Jurkat, Clone E6-1 (cell line): ENCODE measurements around the gene DYRK1B. TPM values are rescaled to one million over a fixed set of nuclear protein-coding genes. Genes with fewer than 3 reads are reported as not detected.
A peak's percentile ranks its signal among the peaks of the same experiment; 100 is the strongest.
"Not testable (repeated sequence)": the region's sequence is repeated elsewhere in the genome, so short reads cannot be mapped to it uniquely, and the experiment has no call there.

Experiments
- DNase-seq: peaks from one replicate; pipeline ENCODE4 v3.0.0-alpha.2; 2011; ENCODE audit warnings: low read depth, low spot score
- H3K4me3 ChIP-seq: 2 replicates; pipeline ENCODE4 v1.5.1; 2011; ENCODE audit warnings: mild to moderate bottlenecking, low read length, control low read depth, moderate library complexity
- polyA plus RNA-seq: library from polyadenylated mRNA; unstranded; fragments of >200 nt; gene quantifications from one replicate; pipeline ENCODE4 v1.2.1, GENCODE V29; 2012; ENCODE audit warnings: missing spikeins; ENCODE audit not compliant: insufficient read length, insufficient read depth

Gene DYRK1B
- polyA plus RNA-seq: 9.7 TPM

GRCh38 chr19:39833464-39834286 lies at the start of gene DYRK1B:
TSS of gene DYRK1B (minus strand) at chr19:39834162. CDS start at chr19:39831867, 2,295 bp downstream.
- DNase-seq: peak; percentile 96
- peak within 1 kb of the TSS; percentile 79 for H3K4me3 ChIP-seq

GRCh38 chr19:39882645-39883044 lies 48.7 kb upstream of the DYRK1B start:
- DNase-seq, H3K4me3 ChIP-seq: not testable (repeated sequence)

GRCh38 chr19:39881495-39882110 lies 47.6 kb upstream of the DYRK1B start:
- peak; percentile 22 for DNase-seq
- not testable (repeated sequence) for H3K4me3 ChIP-seq

GRCh38 chr19:39880241-39880640 lies 46.3 kb upstream of the DYRK1B start:
- not testable (repeated sequence) for DNase-seq, H3K4me3 ChIP-seq

- H3K4me3 ChIP-seq, DNase-seq: not testable (repeated sequence)
These were observed 45.8 kb upstream of the DYRK1B start for GRCh38 chr19:39879796-39880195.

GRCh38 chr19:39878866-39879265 lies 44.9 kb upstream of the DYRK1B start:
- DNase-seq, H3K4me3 ChIP-seq: not testable (repeated sequence)

- H3K4me3 ChIP-seq: no peak overlapping the region
- DNase-seq: no peak
These were observed 44.4 kb upstream of the DYRK1B start for GRCh38 chr19:39878398-39878797.

- not testable (repeated sequence) for DNase-seq, H3K4me3 ChIP-seq
These were observed 44.0 kb upstream of the DYRK1B start for GRCh38 chr19:39877982-39878381.

GRCh38 chr19:39877488-39877887 lies 43.5 kb upstream of the DYRK1B start:
- DNase-seq: peak; percentile 25
- H3K4me3 ChIP-seq: not testable (repeated sequence)

GRCh38 chr19:39876486-39876885 lies 42.5 kb upstream of the DYRK1B start:
- not testable (repeated sequence) for H3K4me3 ChIP-seq, DNase-seq

GRCh38 chr19:39875401-39875864 lies 41.5 kb upstream of the DYRK1B start:
- DNase-seq, H3K4me3 ChIP-seq: not testable (repeated sequence)

- H3K4me3 ChIP-seq: no peak overlapping the region
- DNase-seq: no peak
These were observed 40.4 kb upstream of the DYRK1B start for GRCh38 chr19:39874404-39874803.

- no peak overlapping the region for H3K4me3 ChIP-seq
- DNase-seq: no peak
These were observed 39.4 kb upstream of the DYRK1B start for GRCh38 chr19:39873385-39873784.

GRCh38 chr19:39871886-39872866 lies 38.2 kb upstream of the DYRK1B start:
- H3K4me3 ChIP-seq: no peak overlapping the region
- no peak for DNase-seq

GRCh38 chr19:39871362-39871761 lies 37.4 kb upstream of the DYRK1B start:
- no peak for DNase-seq
- H3K4me3 ChIP-seq: no peak overlapping the region

- no peak overlapping the region for H3K4me3 ChIP-seq
- DNase-seq: no peak
These were observed 36.4 kb upstream of the DYRK1B start for GRCh38 chr19:39870171-39870971.

GRCh38 chr19:39867952-39868351 lies 34.0 kb upstream of the DYRK1B start:
- H3K4me3 ChIP-seq: no peak overlapping the region
- DNase-seq: no peak

GRCh38 chr19:39867133-39867532 lies 33.2 kb upstream of the DYRK1B start:
- no peak for DNase-seq
- H3K4me3 ChIP-seq: no peak overlapping the region
